ENCODE results near the gene PSMA2.

DNA sequence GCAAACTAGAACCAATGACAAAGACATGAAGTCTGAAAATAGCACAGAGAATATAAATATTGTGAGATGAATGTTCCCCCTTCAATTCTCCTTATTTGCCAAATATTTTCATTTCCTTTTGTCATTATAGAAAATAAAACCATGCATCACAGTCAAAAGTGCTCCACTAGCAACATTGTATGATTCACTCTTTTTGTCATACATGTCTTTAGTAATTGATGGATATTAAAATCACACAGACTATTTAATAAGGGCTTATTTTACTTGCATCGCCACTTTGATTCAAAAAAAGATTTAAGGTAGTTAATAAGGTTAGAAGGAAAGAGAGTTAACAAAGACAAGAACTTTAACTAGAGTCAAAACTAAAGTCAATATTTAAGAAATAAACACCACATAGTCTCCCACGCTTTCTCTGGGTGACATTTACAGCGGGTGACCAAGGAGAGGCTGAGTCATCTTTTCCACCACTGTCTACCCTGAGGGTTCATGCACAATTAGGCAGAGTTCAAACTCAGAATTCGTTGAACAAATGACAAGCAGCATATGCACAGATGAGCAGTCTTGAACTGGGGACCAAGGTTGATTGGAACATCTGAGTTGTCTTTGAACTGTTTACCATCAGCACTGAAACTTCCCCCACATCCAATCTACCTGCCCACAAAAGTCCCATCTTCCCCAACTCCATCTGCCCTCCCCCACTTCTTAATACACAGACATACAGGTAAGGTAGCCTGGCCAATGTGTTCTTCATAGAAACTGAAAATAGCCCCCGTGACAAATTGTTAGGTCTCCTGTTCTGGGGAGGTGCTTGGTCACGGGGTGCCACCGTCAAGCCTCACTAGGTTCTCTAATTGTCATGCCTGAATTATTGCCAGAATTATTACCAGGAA lies 62.6 kb downstream of the PSMA2 start:
- TF ChIP-seq, protein P1, sequence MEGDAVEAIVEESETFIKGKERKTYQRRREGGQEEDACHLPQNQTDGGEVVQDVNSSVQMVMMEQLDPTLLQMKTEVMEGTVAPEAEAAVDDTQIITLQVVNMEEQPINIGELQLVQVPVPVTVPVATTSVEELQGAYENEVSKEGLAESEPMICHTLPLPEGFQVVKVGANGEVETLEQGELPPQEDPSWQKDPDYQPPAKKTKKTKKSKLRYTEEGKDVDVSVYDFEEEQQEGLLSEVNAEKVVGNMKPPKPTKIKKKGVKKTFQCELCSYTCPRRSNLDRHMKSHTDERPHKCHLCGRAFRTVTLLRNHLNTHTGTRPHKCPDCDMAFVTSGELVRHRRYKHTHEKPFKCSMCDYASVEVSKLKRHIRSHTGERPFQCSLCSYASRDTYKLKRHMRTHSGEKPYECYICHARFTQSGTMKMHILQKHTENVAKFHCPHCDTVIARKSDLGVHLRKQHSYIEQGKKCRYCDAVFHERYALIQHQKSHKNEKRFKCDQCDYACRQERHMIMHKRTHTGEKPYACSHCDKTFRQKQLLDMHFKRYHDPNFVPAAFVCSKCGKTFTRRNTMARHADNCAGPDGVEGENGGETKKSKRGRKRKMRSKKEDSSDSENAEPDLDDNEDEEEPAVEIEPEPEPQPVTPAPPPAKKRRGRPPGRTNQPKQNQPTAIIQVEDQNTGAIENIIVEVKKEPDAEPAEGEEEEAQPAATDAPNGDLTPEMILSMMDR (IDR thresholded peaks at IDR 0.05 in 4 of 5, conservative IDR thresholded peaks at IDR 0.05 in 1 of 5) = no peak
- TF ChIP-seq POLR2A (IDR thresholded peaks at IDR 0.05) = no peak

Data from gastrocnemius medialis (tissue), 4 donors.